ENCODE results near the gene TMA7B. TPM values are rescaled to one million over a fixed set of nuclear protein-coding genes. Genes with fewer than 3 reads are reported as not detected.
A peak's percentile ranks its signal among the peaks of the same experiment; 100 is the strongest.

TMA7B gene
- total RNA-seq, 4 donors from 2014 or later = not detected

- TF ChIP-seq POLR2A (IDR thresholded peaks at IDR 0.05) (no peak), CTCF (IDR thresholded peaks at IDR 0.05) (no peak)
- peak in 2 of 3 donors; percentile 31 to 78 for DNase-seq
- H3K27me3 ChIP-seq = no peaks in the 10 kb centered on the region
- no peak overlapping the region for H3K4me3 ChIP-seq
- H3K4me1 ChIP-seq = peaks cover 0 to 11% (median 7%) of the 10 kb centered on the region in 4 donors
- no peaks in the 10 kb centered on the region for H3K9me3 ChIP-seq
- no peaks in the 10 kb centered on the region for H3K36me3 ChIP-seq
- peak overlapping the region; percentile 11 to 53 (median 40) for H3K27ac ChIP-seq
Measured at GRCh38 chr22:39960791-39961746, 872 bp downstream of the TMA7B start.

- no peak for DNase-seq
- H3K27ac ChIP-seq = peak overlapping the region in 2 of 4 donors; percentile 28 to 44
- H3K36me3 ChIP-seq = no peaks in the 10 kb centered on the region
- no peaks in the 10 kb centered on the region for H3K27me3 ChIP-seq
- no peak overlapping the region for H3K4me3 ChIP-seq
- no peaks in the 10 kb centered on the region for H3K9me3 ChIP-seq
- TF ChIP-seq POLR2A (IDR thresholded peaks at IDR 0.05) (no peak), CTCF (IDR thresholded peaks at IDR 0.05) (no peak)
- H3K4me1 ChIP-seq = peaks cover 0 to 11% (median 4%) of the 10 kb centered on the region in 4 donors
Measured at GRCh38 chr22:39962071-39962470, 1.9 kb downstream of the TMA7B start.

- Histone ChIP-seq H3K27me3 (no peaks in the 10 kb centered on the region), H3K4me1 (peaks cover 0 to 6% (median 2%) of the 10 kb centered on the region in 4 donors), H3K9me3 (no peaks in the 10 kb centered on the region), H3K36me3 (no peaks in the 10 kb centered on the region), H3K27ac (no peak overlapping the region), H3K4me3 (no peak overlapping the region)
- TF ChIP-seq POLR2A (IDR thresholded peaks at IDR 0.05) = no peak
- TF ChIP-seq CTCF (IDR thresholded peaks at IDR 0.05) = no peak
- DNase-seq = no peak
Measured at GRCh38 chr22:39965748-39966147, 5.6 kb downstream of the TMA7B start.

DNA sequence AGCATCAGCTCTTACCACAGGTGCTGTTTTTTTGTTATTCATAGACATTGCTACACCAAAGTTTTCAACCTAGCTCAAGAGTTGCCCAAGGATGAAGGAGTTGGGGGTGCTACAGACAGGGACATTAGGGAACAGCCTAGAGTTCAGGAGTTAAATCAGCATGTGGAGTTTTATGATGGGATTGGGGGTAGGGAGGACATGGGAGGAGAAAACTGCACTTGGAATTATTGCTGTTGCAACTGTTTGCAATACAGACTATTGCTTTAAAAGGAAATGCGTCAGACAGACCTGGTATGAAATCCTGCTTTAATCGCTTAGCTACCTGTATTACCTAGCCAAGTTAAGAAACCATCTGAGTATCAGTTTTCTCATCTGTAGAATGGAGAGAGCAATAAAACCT, 6.3 kb downstream of the TMA7B start:
- DNase-seq = no peak
- no peaks in the 10 kb centered on the region for H3K27me3 ChIP-seq
- H3K27ac ChIP-seq = peak overlapping the region in 1 of 4 donors; percentile 36
- TF ChIP-seq CTCF (IDR thresholded peaks at IDR 0.05) (no peak), POLR2A (IDR thresholded peaks at IDR 0.05) (no peak)
- no peak overlapping the region for H3K4me3 ChIP-seq
- H3K36me3 ChIP-seq = no peaks in the 10 kb centered on the region
- H3K4me1 ChIP-seq = peaks cover 0 to 6% (median 1%) of the 10 kb centered on the region in 4 donors
- no peaks in the 10 kb centered on the region for H3K9me3 ChIP-seq

DNA sequence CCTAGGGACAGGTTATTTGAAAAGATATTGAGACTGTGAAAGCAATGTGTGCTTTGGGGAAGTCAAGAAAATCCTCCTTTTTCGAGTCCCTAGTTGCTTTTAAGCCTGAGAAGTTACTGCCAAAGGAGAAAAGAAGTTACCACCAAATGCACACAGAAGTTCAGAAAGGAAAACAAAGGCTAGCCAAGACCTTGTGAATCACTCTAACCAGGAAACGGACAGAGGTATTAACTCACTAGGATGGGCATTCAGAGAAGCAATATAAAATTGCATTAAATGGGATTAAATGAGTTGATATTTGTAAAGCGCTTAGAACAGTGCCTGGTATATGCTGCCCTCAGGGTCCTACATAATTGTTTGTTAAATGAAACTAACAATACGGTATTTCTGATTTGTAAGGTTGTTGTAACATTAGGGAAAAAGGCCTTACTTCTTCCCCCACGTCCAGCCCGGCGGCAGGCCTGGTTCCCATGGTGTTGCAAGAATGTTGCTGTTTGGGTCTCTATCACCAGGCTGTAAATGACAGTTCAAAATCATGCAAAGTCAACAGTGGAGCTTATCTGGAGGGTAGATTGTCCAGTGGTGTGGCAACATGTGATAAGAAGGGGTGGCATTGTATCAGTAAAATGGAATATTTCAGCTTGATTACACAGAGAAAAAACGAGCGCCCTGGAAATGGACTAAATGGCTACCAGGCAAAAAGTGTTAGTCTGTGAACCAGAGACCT, 7.1 kb downstream of the TMA7B start:
- no peaks in the 10 kb centered on the region for H3K9me3 ChIP-seq
- no peak for TF ChIP-seq POLR2A (IDR thresholded peaks at IDR 0.05)
- TF ChIP-seq CTCF (IDR thresholded peaks at IDR 0.05) = no peak
- DNase-seq = peak in 1 of 3 donors; percentile 64
- H3K27me3 ChIP-seq = no peaks in the 10 kb centered on the region
- no peak overlapping the region for H3K4me3 ChIP-seq
- no peaks in the 10 kb centered on the region for H3K36me3 ChIP-seq
- H3K27ac ChIP-seq = peak overlapping the region in 1 of 4 donors; percentile 36
- peaks cover 0 to 6% (median 0%) of the 10 kb centered on the region in 4 donors for H3K4me1 ChIP-seq

All from Peyer's patch (tissue), 4 donors.